Measurements from ENCODE around the gene BIRC7. TPM values are rescaled to one million over a fixed set of nuclear protein-coding genes. Genes with fewer than 3 reads are reported as not detected.

Gene BIRC7
- total RNA-seq, 1 experiment from 2014 or later = 0.17 TPM

GRCh38 chr20:63190828-63191227, 44.9 kb upstream of the BIRC7 start (continued):
- TF ChIP-seq MXD4 (CRISPR knock-in tag; IDR thresholded peaks at IDR 0.05; ENCODE audit: borderline replicate concordance) = no peak

- Mint-ChIP-seq H3K27ac (peak overlapping the region; percentile 65; the same call in 1 of the 2 replicates), H3K9me3 (peaks cover 2% of the 10 kb centered on the region), H3K27me3 (ENCODE audit: low read depth) (no peaks in the 10 kb centered on the region), H3K36me3 (peaks cover 16% of the 10 kb centered on the region), H3K4me3 (no peak overlapping the region), H3K4me1 (peaks cover 7% of the 10 kb centered on the region)
- TF ChIP-seq SMAD3 (CRISPR knock-in tag; IDR thresholded peaks at IDR 0.05; ENCODE audit: borderline replicate concordance) = no peak
- no peak for TF ChIP-seq ZNF512 (CRISPR knock-in tag; IDR thresholded peaks at IDR 0.05; ENCODE audit: borderline replicate concordance)
- CTCF ChIA-PET = interaction anchor here (0.7 to 4.4 kb wide), 3 partner anchors 10 to 190 kb away, joined by 3 to 15 read pairs (median 6); no protein-coding TSS in a partner anchor
- ATAC-seq = no peak
- POLR2A ChIA-PET = no interaction called here
- no peak for DNase-seq (ENCODE audit: low spot score)
Observed at GRCh38 chr20:63191400-63191799, 44.3 kb upstream of the BIRC7 start.

GRCh38 chr20:63192721-63193120, 43.0 kb upstream of the BIRC7 start:
- Mint-ChIP-seq H3K4me3 (no peak overlapping the region), H3K4me1 (peaks cover 18% of the 10 kb centered on the region), H3K9me3 (no peaks in the 10 kb centered on the region), H3K36me3 (peaks cover 19% of the 10 kb centered on the region), H3K27ac (no peak overlapping the region), H3K27me3 (ENCODE audit: low read depth) (no peaks in the 10 kb centered on the region)
- no peak for TF ChIP-seq E2F4 (CRISPR knock-in tag; IDR thresholded peaks at IDR 0.05; ENCODE audit: borderline replicate concordance, low read depth)
- no peak for TF ChIP-seq NR1H2 (CRISPR knock-in tag; IDR thresholded peaks at IDR 0.05)
- TF ChIP-seq MXD4 (CRISPR knock-in tag; IDR thresholded peaks at IDR 0.05; ENCODE audit: borderline replicate concordance) = no peak
- TF ChIP-seq SOX15 (CRISPR knock-in tag; IDR thresholded peaks at IDR 0.05) = no peak
- TF ChIP-seq TEAD1 (CRISPR knock-in tag; IDR thresholded peaks at IDR 0.05) = no peak
- TF ChIP-seq STAT6 (CRISPR knock-in tag; conservative IDR thresholded peaks at IDR 0.05; ENCODE audit: low read depth) = no peak
- no peak for TF ChIP-seq FOXK1 (CRISPR knock-in tag; IDR thresholded peaks at IDR 0.05)
- no peak for TF ChIP-seq PRDM15 (CRISPR knock-in tag; IDR thresholded peaks at IDR 0.05)
- CTCF ChIA-PET = interaction anchor here (0.7 to 4.4 kb wide), 5 partner anchors 9 to 88 kb away, joined by 4 to 15 read pairs (median 5); no protein-coding TSS in a partner anchor
- DNase-seq (ENCODE audit: low spot score) (no peak), ATAC-seq (no peak)
- POLR2A ChIA-PET = no interaction called here

All from WTC11 (cell line).